H1 (cell line): ENCODE data around the gene RCBTB2. TPM values are rescaled to one million over a fixed set of nuclear protein-coding genes. Genes with fewer than 3 reads are reported as not detected.

Experiments
- HDAC6 ChIP-seq: IDR thresholded peaks from one replicate; pipeline ENCODE4 v1.7.1; 2012; ENCODE audit warnings: low read depth, mild to moderate bottlenecking, inconsistent platforms, low read length, moderate library complexity
- POLR2AphosphoS5 ChIP-seq: IDR thresholded peaks from 2 replicates; pipeline ENCODE4 v1.6.1; 2011; ENCODE audit warnings: low read depth, low read length
- polyA plus RNA-seq, 7 experiments: library from polyadenylated mRNA; depleted of rRNA in 3 of 7; stranded (reverse) in 5 of 7; unstranded in 2 of 7; fragments of >200 nt in 5 of 7; fragments of 200-250 nt in 2 of 7; gene quantifications; 1 replicate in 5 of 7; 2 replicates in 1 of 7; 4 replicates in 1 of 7; pipeline versions ENCODE4 v1.2.1 to v1.2.3, GENCODE V29; 2011 to 2013; ENCODE audit warnings: missing spikeins in 2 of 7, mixed read lengths in 2 of 7
- total RNA-seq: library from RNA; stranded (reverse); fragmentation: NEBNext Ultra II Directional; extraction: Animal tissue kit (Norgen Biotek cat#: 25700); gene quantifications from 2 replicates; pipeline ENCODE4 v1.2.1, GENCODE V29; 2021
- TF ChIP-seq, protein P1 (sequence below): fragments of 300-600 bp; sonication (generic); IDR thresholded peaks from 2 replicates; pipeline ENCODE4 v1.7.1; 2012; ENCODE audit warnings: low read length, moderate library complexity, mild to moderate bottlenecking, inconsistent platforms; ENCODE audit not compliant: insufficient replicate concordance

The RCBTB2 gene
- total and polyA plus RNA-seq, 2 of the 8 experiments (the other 6 are each of a cell fraction or from before 2014, with no cell fraction given): 5.2 to 8.4 TPM

DNA sequence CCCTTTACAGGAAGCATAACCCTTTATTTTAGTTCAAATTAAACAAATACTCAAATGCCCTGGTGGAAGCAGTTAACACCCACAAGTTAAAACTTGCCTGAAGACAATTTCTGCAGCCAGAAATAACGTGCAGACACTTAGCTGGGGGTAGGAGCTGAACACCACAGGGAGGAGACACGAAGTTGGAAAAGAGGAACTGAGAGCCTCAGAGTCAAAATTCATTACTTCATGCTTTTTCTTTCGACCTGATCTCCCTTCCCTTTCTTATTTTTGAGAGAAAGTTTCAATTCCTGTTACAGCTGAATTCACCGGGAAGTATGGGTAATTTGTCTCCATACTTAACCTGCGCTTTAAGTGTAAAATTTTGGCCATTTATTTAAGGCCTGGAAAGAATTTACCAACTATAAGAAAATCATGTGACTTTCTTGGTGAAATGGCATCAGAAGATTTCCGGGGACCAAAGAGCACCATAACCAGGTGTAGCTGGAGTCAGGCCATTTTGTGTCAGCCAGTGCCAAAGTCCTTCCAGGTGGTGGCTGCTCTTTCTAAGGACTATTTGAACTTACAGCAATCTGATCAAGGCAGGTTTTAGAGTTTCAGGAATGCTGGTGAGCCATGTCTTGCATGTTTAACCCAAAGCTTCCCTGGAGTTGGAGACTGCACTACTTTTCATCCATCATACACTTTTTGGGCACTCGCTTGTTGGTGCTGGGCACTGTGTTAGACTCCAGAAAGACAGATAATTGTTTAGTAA, 46.5 kb upstream of the RCBTB2 start (continued):
- TF ChIP-seq, protein P1, sequence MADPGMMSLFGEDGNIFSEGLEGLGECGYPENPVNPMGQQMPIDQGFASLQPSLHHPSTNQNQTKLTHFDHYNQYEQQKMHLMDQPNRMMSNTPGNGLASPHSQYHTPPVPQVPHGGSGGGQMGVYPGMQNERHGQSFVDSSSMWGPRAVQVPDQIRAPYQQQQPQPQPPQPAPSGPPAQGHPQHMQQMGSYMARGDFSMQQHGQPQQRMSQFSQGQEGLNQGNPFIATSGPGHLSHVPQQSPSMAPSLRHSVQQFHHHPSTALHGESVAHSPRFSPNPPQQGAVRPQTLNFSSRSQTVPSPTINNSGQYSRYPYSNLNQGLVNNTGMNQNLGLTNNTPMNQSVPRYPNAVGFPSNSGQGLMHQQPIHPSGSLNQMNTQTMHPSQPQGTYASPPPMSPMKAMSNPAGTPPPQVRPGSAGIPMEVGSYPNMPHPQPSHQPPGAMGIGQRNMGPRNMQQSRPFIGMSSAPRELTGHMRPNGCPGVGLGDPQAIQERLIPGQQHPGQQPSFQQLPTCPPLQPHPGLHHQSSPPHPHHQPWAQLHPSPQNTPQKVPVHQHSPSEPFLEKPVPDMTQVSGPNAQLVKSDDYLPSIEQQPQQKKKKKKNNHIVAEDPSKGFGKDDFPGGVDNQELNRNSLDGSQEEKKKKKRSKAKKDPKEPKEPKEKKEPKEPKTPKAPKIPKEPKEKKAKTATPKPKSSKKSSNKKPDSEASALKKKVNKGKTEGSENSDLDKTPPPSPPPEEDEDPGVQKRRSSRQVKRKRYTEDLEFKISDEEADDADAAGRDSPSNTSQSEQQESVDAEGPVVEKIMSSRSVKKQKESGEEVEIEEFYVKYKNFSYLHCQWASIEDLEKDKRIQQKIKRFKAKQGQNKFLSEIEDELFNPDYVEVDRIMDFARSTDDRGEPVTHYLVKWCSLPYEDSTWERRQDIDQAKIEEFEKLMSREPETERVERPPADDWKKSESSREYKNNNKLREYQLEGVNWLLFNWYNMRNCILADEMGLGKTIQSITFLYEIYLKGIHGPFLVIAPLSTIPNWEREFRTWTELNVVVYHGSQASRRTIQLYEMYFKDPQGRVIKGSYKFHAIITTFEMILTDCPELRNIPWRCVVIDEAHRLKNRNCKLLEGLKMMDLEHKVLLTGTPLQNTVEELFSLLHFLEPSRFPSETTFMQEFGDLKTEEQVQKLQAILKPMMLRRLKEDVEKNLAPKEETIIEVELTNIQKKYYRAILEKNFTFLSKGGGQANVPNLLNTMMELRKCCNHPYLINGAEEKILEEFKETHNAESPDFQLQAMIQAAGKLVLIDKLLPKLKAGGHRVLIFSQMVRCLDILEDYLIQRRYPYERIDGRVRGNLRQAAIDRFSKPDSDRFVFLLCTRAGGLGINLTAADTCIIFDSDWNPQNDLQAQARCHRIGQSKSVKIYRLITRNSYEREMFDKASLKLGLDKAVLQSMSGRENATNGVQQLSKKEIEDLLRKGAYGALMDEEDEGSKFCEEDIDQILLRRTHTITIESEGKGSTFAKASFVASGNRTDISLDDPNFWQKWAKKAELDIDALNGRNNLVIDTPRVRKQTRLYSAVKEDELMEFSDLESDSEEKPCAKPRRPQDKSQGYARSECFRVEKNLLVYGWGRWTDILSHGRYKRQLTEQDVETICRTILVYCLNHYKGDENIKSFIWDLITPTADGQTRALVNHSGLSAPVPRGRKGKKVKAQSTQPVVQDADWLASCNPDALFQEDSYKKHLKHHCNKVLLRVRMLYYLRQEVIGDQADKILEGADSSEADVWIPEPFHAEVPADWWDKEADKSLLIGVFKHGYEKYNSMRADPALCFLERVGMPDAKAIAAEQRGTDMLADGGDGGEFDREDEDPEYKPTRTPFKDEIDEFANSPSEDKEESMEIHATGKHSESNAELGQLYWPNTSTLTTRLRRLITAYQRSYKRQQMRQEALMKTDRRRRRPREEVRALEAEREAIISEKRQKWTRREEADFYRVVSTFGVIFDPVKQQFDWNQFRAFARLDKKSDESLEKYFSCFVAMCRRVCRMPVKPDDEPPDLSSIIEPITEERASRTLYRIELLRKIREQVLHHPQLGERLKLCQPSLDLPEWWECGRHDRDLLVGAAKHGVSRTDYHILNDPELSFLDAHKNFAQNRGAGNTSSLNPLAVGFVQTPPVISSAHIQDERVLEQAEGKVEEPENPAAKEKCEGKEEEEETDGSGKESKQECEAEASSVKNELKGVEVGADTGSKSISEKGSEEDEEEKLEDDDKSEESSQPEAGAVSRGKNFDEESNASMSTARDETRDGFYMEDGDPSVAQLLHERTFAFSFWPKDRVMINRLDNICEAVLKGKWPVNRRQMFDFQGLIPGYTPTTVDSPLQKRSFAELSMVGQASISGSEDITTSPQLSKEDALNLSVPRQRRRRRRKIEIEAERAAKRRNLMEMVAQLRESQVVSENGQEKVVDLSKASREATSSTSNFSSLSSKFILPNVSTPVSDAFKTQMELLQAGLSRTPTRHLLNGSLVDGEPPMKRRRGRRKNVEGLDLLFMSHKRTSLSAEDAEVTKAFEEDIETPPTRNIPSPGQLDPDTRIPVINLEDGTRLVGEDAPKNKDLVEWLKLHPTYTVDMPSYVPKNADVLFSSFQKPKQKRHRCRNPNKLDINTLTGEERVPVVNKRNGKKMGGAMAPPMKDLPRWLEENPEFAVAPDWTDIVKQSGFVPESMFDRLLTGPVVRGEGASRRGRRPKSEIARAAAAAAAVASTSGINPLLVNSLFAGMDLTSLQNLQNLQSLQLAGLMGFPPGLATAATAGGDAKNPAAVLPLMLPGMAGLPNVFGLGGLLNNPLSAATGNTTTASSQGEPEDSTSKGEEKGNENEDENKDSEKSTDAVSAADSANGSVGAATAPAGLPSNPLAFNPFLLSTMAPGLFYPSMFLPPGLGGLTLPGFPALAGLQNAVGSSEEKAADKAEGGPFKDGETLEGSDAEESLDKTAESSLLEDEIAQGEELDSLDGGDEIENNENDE: no peak
- TF ChIP-seq POLR2AphosphoS5 (no peak), HDAC6 (no peak)
